Measurements from ENCODE around the gene NOTUM.
"Not testable (repeated sequence)": the region's sequence is repeated elsewhere in the genome, so short reads cannot be mapped to it uniquely, and the experiment has no call there.

Gene NOTUM

DNA sequence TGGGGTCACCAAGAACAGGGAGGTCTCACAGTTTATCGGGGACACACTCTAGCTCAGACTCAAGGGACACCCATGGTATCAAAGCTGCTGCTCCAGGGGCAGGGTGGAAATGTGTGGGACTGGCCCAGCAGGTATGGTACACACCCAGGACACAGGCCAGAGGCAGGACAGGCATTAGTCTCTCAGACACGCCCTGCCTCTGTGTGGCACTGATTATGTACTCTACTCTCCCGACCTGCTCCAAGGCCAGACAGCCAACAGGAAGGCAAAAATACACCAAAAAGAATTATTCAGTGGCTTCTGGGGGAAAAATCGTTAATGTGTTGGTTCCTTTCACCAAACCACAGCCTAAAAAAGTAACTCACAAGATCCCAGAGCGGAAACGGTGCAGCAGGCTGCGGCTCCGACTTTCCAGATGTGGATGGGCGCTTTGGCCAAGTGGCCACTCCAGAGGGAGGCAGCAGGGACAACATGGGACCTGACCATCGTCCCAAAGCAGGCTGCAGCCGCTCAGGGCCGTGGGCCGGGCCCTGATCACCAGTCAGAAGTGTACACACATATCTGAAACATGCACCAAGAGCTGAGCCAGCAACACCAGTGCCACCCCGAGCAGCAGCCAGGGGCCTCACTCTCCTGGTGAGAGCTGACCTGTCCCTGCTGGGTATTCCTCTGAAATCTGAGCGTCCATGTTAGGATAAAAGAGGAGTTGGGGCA, 42.0 kb downstream of the NOTUM start:
- no peak overlapping the region for H3K4me3 Mint-ChIP-seq
- peaks cover 59% of the 10 kb centered on the region for H3K4me1 Mint-ChIP-seq

DNA sequence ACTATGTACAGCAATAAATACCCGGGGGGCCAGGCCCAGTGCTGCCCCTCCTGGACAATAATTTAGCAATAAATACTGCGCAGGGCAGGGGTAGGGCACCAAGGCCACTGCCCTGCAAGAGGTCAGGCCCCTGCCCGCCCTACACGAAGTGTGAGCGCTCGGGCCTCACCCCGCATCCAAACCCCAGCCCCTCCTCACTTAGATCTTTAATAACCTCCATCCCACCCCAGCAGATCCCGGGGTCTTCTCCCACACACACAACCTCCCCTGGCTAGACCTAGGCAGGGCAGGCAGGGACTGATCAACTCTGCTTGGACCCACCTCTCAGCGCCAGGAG, 42.7 kb downstream of the NOTUM start:
- Mint-ChIP-seq H3K27ac (peak overlapping the region; percentile 77 to 96), H3K4me1 (peaks cover 55% of the 10 kb centered on the region), H3K4me3 (peak overlapping the region; percentile 89 to 95)
- DNase-seq (peak in 1 of 2 donors; percentile 33), ATAC-seq (peak; percentile 47)
- H3K27me3 Mint-ChIP-seq, H3K9me3 Mint-ChIP-seq: not testable (repeated sequence)

More for the DNA sequence above, 42.0 kb downstream of the NOTUM start:
- no peaks in the 10 kb centered on the region for H3K27me3 Mint-ChIP-seq
- ATAC-seq: no peak
- H3K9me3 Mint-ChIP-seq: no peaks in the 10 kb centered on the region
- peak overlapping the region in 1 of 2 donors; percentile 77 for H3K27ac Mint-ChIP-seq
- DNase-seq: no peak

DNA sequence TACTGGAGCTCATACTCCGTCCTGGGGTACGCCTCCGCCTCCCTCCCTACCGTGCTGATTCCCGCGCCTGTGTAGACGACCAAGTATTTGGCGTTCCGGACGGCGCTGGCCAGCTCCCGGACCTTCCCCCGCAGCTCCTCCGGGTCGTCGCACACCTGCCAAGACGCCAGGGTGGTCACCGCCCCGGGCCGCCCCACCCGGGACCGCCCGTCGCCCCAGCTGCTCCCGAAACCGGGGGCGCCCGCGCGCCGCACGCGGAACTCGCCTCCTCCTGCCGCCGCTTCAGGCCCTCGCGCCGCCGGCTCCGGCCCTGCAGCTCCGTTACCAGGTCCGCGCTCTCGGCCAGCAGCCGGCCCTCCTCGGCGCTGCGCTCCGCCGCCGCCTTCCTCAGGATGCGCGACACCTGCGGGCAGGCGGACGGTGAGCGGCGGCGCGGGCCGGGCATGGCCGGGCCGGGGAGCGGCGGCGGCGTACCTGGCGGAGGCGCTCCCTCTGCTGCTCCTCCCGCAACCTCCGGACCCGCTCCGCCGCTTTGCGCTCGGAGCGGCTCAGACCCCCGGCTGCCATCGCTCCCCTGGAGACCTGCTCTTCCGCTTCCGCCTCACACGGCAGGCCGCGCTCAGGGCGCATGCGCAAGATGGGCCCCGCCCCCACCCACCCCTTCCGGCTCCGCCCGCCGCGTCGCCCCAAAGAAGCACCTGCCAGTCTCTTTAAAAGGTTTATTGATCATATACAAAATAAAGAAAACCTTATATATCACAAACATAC, 43.2 kb downstream of the NOTUM start, which contains the start of gene SIRT7:
Gene SIRT7, minus strand, starts transcription at position 612 of the 768 bp plus-strand sequence. Its CDS starts 45 bp downstream, at position 567.
- ATAC-seq (peak; percentile 88), DNase-seq (peak; percentile 78 to 79)
- Mint-ChIP-seq H3K4me3 (peak within 1 kb of the TSS; percentile 89 to 95), H3K4me1 (peaks cover 56% of the 10 kb centered on the region), H3K27me3 (no peaks in the 10 kb centered on the region), H3K9me3 (no peaks in the 10 kb centered on the region), H3K27ac (peak within 1 kb of the TSS; percentile 93 to 96)

DNA sequence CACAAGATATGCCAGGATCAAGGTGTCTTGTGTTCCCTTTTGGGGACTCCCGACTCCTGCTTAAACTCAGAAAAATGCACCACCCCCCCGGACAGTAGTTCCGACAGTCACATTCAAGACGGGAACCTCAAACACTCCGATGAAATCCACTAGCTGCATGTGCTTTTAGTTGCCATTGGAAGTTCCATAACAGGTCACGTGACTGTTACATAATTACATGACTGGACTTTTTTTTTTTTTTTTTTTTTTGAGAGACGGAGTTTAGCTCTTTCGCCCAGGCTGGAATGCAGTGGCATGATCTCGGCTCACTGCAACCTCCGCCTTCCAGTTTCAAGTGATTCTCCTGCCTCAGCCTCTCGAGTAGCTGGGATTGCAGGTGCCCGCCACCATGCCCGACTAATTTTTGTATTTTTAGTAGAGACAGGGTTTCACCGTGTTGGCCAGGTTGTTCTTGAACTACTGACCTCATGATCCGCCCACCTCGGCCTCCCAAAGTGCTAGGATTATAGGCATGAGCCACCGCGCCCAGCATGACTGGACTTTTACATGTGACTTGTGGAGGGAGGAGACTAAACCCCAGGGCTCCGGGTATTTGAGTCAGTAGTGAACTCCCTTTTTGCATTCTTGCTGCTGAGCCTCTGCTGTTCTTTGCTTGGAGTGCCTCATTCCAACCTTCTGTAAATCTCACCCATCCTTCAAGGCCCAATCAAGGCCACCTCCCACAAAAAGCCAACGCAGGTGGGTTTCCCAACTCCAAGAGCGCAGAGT, 44.6 kb downstream of the NOTUM start:
- no peaks in the 10 kb centered on the region for H3K9me3 Mint-ChIP-seq
- DNase-seq (no peak), ATAC-seq (no peak)
- no peaks in the 10 kb centered on the region for H3K27me3 Mint-ChIP-seq
- H3K4me3 Mint-ChIP-seq: peak overlapping the region; percentile 89 to 95
- H3K27ac Mint-ChIP-seq: peak overlapping the region; percentile 15 to 27
- peaks cover 61% of the 10 kb centered on the region for H3K4me1 Mint-ChIP-seq

DNA sequence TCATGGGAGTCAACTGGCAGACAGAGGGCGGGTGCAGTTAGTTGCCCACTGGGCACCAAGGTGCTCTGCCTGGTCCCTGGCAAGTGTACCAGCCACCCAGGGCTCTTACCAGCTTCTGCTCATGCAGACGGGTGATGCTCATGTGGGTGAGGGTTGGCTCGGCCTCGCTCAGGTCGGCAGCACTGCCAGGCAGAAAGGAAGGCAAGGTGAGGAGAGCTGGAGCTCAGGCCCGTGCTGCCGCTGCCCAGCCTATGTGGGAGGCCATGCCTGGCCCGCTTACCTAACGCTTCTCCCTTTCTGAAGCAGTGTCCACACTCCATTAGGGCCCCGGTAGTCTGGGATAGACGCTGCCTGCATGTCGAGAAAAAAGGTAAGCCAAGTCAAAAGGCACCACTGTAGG, 45.7 kb downstream of the NOTUM start:
- Mint-ChIP-seq H3K27ac (no peak overlapping the region), H3K9me3 (no peaks in the 10 kb centered on the region), H3K4me3 (no peak overlapping the region), H3K4me1 (peaks cover 63% of the 10 kb centered on the region), H3K27me3 (no peaks in the 10 kb centered on the region)
- DNase-seq (no peak), ATAC-seq (no peak)

DNA sequence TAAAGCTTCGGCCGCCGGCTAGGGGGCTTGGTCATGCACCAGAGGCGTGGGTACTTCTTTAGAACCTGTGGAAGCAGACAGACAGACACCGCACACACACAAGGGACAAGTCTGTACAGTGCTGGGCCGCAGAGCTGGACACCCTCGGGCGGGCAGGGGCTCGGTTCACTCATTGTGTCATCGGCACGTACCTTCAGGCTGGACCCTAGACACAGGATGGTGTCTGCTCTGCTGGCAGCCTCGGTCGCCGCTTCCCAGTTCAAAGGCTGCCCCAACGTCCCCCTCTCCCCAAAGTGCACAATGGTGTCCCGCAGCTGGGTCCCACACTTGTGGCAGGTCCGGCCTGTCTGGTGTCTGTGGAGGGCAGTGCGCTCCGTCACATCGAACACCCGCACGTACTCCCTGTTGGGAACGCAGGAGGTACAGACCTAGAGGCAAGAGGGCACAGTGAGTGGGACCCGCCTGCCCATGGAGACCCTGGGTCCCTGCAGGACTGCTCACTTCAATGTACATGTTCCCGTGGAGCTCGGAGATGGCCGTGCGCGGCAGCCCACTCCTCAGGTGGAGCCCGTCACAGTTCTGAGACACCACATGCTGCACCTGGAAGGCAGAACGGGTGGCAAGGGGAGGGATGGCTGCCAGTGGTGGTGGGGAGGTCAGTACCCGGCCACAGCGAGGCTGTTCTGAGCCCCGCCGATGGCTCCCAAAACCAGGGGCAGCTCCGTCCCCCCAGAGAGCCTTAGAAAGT, 46.7 kb downstream of the NOTUM start:
- DNase-seq (no peak), ATAC-seq (no peak)
- H3K27me3 Mint-ChIP-seq: no peaks in the 10 kb centered on the region
- peaks cover 71% of the 10 kb centered on the region for H3K4me1 Mint-ChIP-seq
- H3K4me3 Mint-ChIP-seq: no peak overlapping the region
- no peak overlapping the region for H3K27ac Mint-ChIP-seq
- no peaks in the 10 kb centered on the region for H3K9me3 Mint-ChIP-seq

DNA sequence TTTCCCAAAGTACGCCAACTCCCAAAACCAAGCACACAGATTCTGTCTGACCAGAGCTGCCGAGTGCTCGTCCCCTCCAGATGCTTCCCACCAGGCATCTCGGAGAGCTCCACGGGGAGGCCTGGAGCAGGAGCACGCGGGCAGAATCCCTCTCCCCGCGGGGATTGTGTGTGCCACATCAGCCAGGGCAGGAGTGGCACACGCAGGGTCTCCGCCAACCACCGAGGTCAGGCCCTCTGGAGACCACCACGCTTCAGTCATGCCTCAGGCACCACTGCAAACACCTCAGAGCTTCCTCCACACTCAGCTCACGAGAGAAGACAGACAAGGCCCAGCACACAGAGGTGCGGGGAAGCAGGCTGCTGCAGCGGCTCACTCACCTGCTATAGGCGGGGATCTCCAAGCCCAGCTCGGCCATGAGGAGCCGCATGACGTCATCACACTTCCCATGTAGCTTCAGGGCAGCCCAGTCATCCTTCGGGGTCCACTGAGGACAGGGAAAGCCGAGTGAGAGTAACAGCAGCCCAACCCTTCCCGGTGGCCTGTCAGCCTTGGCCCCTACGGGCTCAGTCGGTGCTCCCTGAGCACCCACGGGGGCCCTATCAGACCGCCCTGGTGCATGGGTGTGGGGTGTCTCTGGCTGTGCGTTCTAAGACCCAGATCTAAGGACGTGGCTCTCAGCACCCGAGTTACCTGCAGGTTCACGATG, 47.4 kb downstream of the NOTUM start:
- Mint-ChIP-seq H3K4me1 (peaks cover 66% of the 10 kb centered on the region), H3K9me3 (no peaks in the 10 kb centered on the region), H3K27me3 (no peaks in the 10 kb centered on the region), H3K27ac (no peak overlapping the region), H3K4me3 (no peak overlapping the region)
- ATAC-seq: no peak
- no peak for DNase-seq

DNA sequence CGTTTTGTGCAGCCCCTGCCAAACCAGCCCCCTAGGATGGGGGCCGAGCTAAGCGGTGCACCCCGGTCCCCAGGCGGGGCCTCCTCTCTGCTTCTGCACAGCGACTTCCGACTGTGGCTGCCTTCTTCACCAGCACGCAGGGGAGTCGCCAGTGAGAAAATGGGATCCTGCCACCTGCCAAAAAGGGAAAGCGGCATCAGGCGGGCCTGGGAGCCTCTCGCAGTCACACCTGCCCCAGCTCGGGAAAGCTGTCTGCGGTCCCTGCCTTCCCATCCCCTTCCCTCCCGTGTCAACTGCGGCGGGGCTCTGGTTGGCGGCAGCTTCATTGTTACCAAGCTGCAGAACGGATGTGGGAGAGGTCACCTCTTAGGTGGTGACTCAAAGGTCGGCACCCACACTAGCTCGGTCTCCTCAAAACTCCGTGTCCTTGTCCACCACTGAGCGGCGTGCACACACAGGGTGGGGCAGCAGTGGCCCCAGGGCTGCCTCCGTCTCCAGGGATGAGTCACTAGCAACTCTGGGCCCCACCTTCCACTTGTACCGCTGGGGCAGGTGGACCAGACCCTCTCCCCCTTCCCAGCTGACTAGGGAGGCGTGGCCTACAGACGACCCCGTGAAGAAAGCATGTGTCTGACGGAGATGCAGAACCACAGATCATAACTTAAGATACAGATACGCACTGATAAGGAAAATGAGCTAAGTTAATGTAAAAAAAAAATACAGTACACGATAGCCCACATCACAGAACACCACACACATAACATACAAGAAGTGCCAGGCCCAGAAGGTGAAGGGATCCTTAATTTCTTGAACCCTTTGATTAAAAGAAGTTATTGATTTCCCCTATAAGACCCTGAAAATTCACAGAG, 48.3 kb downstream of the NOTUM start:
- ATAC-seq: no peak
- H3K27me3 Mint-ChIP-seq: no peaks in the 10 kb centered on the region
- no peak for DNase-seq
- no peak overlapping the region for H3K4me3 Mint-ChIP-seq
- H3K4me1 Mint-ChIP-seq: peaks cover 60% of the 10 kb centered on the region
- no peaks in the 10 kb centered on the region for H3K9me3 Mint-ChIP-seq
- H3K27ac Mint-ChIP-seq: no peak overlapping the region

DNA sequence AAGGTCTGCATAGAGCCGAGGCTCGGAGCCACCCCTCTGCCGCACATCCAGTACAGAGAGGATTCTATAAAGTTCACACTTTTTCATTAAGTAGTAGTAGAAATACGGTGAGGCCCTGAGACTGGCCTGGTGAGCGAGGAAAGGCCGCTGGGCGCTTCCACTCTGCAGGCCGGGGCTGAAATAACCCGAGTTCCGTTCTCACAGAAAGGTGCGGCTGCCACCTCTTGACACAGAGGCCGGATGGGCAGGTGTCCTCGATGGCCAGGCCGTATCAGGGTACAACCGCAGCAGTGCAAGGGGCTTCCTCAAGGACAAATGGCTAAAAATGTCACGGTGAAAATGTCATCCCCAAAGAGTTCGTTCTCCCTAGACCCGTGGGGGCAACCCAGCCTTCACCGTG, 49.0 kb downstream of the NOTUM start:
- ATAC-seq (no peak), DNase-seq (no peak)
- Mint-ChIP-seq H3K4me1 (peaks cover 55% of the 10 kb centered on the region), H3K27ac (no peak overlapping the region), H3K9me3 (no peaks in the 10 kb centered on the region), H3K27me3 (no peaks in the 10 kb centered on the region), H3K4me3 (peak overlapping the region; percentile 18 to 64)

DNA sequence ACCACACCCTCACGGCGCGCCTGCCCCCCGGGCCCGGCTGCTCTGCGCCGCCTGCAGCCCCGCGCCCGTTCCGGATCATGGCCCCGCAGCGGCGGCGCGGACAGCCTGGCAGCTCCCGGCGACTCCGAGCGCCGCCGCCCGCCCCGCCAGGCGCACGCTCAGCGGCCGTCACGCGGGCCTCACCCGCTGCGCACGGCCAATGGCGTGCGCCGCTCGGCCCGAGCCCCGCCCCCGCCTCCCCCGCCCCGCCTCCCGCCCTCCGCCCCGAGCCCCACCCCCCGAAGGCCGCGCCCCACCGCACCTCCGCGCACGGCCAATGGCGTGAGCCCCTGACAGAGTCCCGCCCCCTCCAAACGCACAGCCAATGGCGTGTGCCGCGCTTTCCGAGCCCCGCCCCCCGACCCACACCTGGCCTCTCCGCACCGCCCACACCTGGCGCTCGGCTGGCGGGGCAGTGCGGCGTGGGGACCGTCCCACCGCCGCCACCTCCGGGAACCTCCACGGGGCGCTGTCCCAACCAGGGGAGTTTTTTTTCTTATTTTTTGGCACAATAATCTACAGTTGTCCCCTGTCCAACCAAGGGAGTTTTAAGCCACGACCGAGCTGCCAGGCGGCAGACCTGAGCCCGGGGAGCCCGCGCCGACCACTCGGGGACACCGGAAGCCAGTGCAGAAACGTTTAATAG, 49.6 kb downstream of the NOTUM start, which contains the start of gene PCYT2:
Gene PCYT2, minus strand, starts transcription at position 123 of the 685 bp plus-strand sequence. Its CDS starts 44 bp downstream, at position 79.
- H3K27me3 Mint-ChIP-seq: no peaks in the 10 kb centered on the region
- H3K27ac Mint-ChIP-seq: peak within 1 kb of the TSS in 1 of 2 donors; percentile 48
- H3K4me1 Mint-ChIP-seq: peaks cover 50% of the 10 kb centered on the region
- DNase-seq (peak; percentile 91 to 93), ATAC-seq (peak; percentile 91)
- H3K9me3 Mint-ChIP-seq: no peaks in the 10 kb centered on the region
- peak within 1 kb of the TSS; percentile 77 to 85 for H3K4me3 Mint-ChIP-seq

DNA sequence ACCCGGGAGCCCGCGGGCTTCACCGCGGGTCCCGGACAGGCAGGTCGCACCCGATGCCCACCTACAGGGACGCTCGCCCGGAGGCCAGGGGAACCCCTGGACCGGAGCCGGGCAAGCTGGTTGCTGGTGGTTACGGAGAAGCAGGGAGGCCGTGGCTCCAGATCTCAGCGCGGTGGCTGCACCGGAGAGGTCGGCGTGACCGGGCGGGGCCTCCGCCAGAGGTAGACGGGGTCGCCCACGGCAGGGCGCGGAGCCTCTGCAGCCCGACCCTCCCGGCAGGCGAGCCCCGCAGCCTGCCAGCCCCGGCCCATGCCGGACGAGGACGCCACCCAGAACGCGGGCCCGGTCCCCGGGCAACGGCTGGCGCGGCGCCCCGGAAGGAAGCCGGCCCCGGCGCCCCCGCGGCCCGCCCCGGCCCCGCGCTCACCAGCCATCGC, 50.1 kb downstream of the NOTUM start:
- Mint-ChIP-seq H3K9me3 (no peaks in the 10 kb centered on the region), H3K27me3 (no peaks in the 10 kb centered on the region), H3K4me1 (peaks cover 46% of the 10 kb centered on the region), H3K27ac (peak overlapping the region in 1 of 2 donors; percentile 48), H3K4me3 (peak overlapping the region; percentile 77 to 85)
- DNase-seq (no peak), ATAC-seq (no peak)

DNA sequence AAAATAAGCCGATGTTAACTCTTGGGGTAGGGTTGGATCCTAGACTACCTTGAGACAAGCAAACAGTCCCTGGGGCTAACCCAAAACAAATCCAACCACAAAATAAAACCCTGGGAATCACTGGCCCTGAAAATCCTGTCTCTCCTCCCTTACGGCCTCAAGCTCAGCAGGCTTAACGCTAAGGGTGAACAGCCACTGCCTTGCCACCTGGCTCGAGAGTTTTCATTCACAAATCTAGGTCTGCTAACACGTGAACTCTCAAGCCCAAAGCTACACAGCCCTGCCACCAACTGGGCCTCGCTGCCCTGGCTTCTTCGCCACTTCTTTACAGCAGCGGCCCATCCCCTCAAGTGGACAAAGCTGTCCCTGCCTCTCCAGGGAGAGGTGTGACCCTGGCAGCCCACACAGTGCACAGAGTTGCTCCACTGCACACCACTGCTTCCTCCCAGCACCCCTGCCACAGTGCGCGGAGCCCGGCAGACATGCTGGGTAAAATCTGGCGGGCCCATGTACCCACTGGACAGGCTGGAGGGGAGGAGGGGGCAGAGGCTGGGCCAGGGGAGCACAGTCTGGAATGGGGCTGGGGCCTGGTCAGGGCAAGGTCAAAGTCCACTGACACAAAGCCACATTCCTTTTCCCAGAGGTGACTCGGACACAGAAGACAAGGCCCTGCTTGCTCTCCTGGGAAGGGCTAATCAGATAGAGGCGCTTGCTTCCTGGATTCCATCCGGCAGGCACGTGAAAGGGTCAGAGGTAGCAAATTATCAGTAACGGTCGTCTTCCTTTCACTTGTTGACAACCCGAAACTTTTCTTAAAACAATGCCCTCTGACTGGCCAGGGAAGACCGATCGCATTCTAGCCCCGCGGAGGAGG, 50.8 kb downstream of the NOTUM start:
- peak overlapping the region; percentile 77 to 85 for H3K4me3 Mint-ChIP-seq
- H3K27me3 Mint-ChIP-seq: no peaks in the 10 kb centered on the region
- H3K4me1 Mint-ChIP-seq: peaks cover 41% of the 10 kb centered on the region
- H3K27ac Mint-ChIP-seq: peak overlapping the region in 1 of 2 donors; percentile 48
- ATAC-seq (no peak), DNase-seq (no peak)
- no peaks in the 10 kb centered on the region for H3K9me3 Mint-ChIP-seq

Measured in stimulated activated naive CD8-positive, alpha-beta T cell treated with anti-CD3 and anti-CD28 coated beads, Interleukin-15, amount 100 ng/mL, for 72 hours (primary cell).